D721Med (cell line): ENCODE measurements around the gene UNC5C.

ENCODE experiments used
- DNase-seq: peaks from one replicate; pipeline ENCODE4 v3.0.0; 2011; ENCODE audit warnings: low spot score; ENCODE audit not compliant: insufficient read length
- FAIRE-seq: peaks from 2 replicates; lab custom pipeline; 2011; peaks lifted over from hg19 to GRCh38; lab: Jason Lieb, UNC
- TF ChIP-seq, protein P1 (sequence below): IDR thresholded peaks from 2 replicates; pipeline ENCODE4 v1.5.1; 2012; ENCODE audit warnings: mild to moderate bottlenecking, control low read depth; ENCODE audit not compliant: insufficient read depth; ENCODE audit errors: missing control alignments

The UNC5C gene

GRCh38 chr4:95209927-95210326 is 338.8 kb downstream of the UNC5C start:
- FAIRE-seq (no peak), DNase-seq (no peak)
- TF ChIP-seq, protein P1, sequence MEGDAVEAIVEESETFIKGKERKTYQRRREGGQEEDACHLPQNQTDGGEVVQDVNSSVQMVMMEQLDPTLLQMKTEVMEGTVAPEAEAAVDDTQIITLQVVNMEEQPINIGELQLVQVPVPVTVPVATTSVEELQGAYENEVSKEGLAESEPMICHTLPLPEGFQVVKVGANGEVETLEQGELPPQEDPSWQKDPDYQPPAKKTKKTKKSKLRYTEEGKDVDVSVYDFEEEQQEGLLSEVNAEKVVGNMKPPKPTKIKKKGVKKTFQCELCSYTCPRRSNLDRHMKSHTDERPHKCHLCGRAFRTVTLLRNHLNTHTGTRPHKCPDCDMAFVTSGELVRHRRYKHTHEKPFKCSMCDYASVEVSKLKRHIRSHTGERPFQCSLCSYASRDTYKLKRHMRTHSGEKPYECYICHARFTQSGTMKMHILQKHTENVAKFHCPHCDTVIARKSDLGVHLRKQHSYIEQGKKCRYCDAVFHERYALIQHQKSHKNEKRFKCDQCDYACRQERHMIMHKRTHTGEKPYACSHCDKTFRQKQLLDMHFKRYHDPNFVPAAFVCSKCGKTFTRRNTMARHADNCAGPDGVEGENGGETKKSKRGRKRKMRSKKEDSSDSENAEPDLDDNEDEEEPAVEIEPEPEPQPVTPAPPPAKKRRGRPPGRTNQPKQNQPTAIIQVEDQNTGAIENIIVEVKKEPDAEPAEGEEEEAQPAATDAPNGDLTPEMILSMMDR = no peak

DNA sequence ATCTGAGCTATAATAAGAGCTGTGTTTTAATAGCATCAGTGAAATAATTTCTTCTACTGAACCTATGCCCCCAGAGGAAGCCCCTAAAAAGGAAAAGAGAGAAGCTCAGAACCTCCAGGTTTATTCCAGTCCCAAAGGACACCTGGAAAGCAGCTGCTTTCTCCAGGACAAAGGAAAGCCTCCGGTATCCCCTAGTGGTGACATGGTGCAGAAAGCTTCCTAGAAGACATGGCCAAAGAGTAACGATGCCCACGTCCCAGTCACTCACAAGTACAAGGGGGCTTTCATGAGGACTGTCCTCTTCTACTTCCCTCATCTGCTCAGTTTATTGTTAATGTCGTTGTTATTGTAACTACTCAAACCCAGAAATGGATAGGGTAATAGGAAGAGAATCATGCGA is 343.9 kb downstream of the UNC5C start:
- TF ChIP-seq, protein P1 = peak; percentile 26
- DNase-seq = no peak
- FAIRE-seq = no peak

DNA sequence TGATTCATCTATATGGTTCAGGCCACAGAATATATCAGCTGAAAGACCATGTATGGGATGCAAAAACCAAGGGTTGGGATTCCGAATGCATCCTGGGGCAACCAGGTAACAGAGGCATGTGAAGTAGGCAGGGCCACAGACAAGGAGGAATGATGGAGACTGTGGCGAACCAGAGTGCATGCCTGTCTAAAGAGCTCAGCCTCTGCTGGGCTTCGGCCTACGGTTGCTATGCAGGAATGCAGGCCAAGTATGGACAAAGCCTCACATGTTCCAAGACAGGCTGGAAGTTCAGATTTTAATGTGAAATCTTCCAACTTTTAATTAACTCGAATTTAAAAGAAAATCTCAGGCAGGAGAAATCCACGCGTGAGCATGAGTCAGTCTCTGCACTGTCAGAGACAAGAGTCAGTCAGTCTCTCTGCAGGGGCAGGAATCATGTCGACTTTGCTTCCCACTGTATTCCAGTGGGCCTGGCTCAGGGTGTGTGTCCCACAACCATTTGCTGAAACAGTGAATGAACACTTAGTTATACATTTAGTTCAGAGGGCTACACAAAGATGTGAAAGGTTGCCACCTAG is 344.4 kb downstream of the UNC5C start:
- FAIRE-seq (no peak), DNase-seq (no peak)
- TF ChIP-seq, protein P1 = no peak

GRCh38 chr4:95198961-95199360 is 349.8 kb downstream of the UNC5C start:
- TF ChIP-seq, protein P1 = no peak
- no peak for DNase-seq
- no peak for FAIRE-seq

DNA sequence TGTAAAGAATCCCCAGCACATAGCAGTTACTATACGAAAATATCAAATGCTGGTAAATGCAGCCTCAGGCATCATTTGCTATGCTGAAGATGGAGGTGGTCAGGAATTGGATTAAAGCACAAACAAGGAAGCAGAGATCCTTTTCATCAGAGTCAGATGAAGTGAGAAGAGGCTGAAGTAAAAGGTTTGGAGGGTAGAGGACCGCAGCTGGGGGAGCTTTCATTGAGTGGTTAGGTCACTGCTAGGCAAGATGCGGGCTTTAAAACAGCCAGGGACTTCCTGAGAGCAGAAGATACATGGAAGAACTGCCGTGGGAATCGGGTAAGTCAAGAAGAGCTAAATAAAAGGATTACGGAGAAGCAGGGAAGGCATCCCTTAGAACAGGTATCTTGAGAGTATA is 351.4 kb downstream of the UNC5C start:
- no peak for FAIRE-seq
- TF ChIP-seq, protein P1 = no peak
- no peak for DNase-seq

GRCh38 chr4:95193391-95194224 is 355.2 kb downstream of the UNC5C start:
- FAIRE-seq (no peak), DNase-seq (no peak)
- TF ChIP-seq, protein P1 = no peak

GRCh38 chr4:95191537-95191936 is 357.2 kb downstream of the UNC5C start:
- no peak for DNase-seq
- TF ChIP-seq, protein P1 = no peak
- no peak for FAIRE-seq
